ENCODE data around the gene DDX59. TPM values are rescaled to one million over a fixed set of nuclear protein-coding genes. Genes with fewer than 3 reads are reported as not detected.

DDX59 gene
- total and polyA plus RNA-seq, 8 donors: 12.1 to 23.9 (median 21.0) TPM

DNA sequence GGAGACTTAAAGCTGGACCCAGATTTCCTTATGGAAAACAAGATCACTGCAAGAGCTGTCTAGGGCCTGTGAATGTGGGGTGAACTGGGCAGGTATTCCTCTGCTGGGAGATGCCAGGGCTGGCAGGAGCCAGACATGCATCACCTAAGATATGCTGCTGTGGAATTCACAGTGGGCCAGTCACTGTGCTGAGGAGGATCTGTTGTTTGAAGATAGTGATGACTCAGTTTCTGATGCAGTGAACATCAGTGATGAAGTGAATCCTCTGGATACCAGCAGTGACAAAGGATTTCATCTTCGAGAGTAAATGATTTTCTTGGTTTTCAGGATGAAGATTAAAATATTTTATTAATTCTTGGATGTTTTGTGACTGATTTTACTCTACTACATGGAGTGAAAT is 39.1 kb upstream of the DDX59 start:
- TF ChIP-seq EP300 (IDR thresholded peaks at IDR 0.05) (no peak), POLR2AphosphoS5 (IDR thresholded peaks at IDR 0.05) (no peak), POLR2A (IDR thresholded peaks at IDR 0.05) (no peak)
- TF ChIP-seq, protein P1, sequence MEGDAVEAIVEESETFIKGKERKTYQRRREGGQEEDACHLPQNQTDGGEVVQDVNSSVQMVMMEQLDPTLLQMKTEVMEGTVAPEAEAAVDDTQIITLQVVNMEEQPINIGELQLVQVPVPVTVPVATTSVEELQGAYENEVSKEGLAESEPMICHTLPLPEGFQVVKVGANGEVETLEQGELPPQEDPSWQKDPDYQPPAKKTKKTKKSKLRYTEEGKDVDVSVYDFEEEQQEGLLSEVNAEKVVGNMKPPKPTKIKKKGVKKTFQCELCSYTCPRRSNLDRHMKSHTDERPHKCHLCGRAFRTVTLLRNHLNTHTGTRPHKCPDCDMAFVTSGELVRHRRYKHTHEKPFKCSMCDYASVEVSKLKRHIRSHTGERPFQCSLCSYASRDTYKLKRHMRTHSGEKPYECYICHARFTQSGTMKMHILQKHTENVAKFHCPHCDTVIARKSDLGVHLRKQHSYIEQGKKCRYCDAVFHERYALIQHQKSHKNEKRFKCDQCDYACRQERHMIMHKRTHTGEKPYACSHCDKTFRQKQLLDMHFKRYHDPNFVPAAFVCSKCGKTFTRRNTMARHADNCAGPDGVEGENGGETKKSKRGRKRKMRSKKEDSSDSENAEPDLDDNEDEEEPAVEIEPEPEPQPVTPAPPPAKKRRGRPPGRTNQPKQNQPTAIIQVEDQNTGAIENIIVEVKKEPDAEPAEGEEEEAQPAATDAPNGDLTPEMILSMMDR (IDR thresholded peaks at IDR 0.05): no peak
- intact Hi-C loops (cut with DNase I; ENCODE audit: low total_unique reads): no loop called here
- WGBS, 5 donors: 81 to 97% (median 85%) methylated on average over 1 of the region's 1 CpG
- Histone ChIP-seq H3K4me1 (no peaks in the 10 kb centered on the region), H3K9me3 (no peaks in the 10 kb centered on the region), H3K27me3 (no peaks in the 10 kb centered on the region), H3K27ac (no peak overlapping the region), H3K4me3 (no peak overlapping the region), H3K36me3 (no peaks in the 10 kb centered on the region)
- DNase-seq: no peak

GRCh38 chr1:200708161-200708560 is 38.5 kb upstream of the DDX59 start:
- DNase-seq: no peak
- intact Hi-C loops (cut with DNase I; ENCODE audit: low total_unique reads): no loop called here
- TF ChIP-seq POLR2AphosphoS5 (IDR thresholded peaks at IDR 0.05) (no peak), POLR2A (IDR thresholded peaks at IDR 0.05) (no peak), EP300 (IDR thresholded peaks at IDR 0.05) (no peak)
- TF ChIP-seq, protein P1 (IDR thresholded peaks at IDR 0.05): no peak
- Histone ChIP-seq H3K9me3 (no peaks in the 10 kb centered on the region), H3K27me3 (no peaks in the 10 kb centered on the region), H3K27ac (no peak overlapping the region), H3K4me1 (no peaks in the 10 kb centered on the region), H3K36me3 (no peaks in the 10 kb centered on the region), H3K4me3 (no peak overlapping the region)

GRCh38 chr1:200707116-200707515 is 37.4 kb upstream of the DDX59 start:
- intact Hi-C loops (cut with DNase I; ENCODE audit: low total_unique reads): no loop called here
- Histone ChIP-seq H3K9me3 (no peaks in the 10 kb centered on the region), H3K4me3 (no peak overlapping the region), H3K27ac (no peak overlapping the region), H3K36me3 (no peaks in the 10 kb centered on the region), H3K4me1 (no peaks in the 10 kb centered on the region), H3K27me3 (no peaks in the 10 kb centered on the region)
- TF ChIP-seq POLR2AphosphoS5 (IDR thresholded peaks at IDR 0.05): no peak
- no peak for TF ChIP-seq POLR2A (IDR thresholded peaks at IDR 0.05)
- TF ChIP-seq, protein P1 (IDR thresholded peaks at IDR 0.05): no peak
- TF ChIP-seq EP300 (IDR thresholded peaks at IDR 0.05): no peak
- DNase-seq: no peak
- WGBS, 5 donors: 90 to 95% (median 93%) methylated on average over 5 of the region's 5 CpGs

- WGBS, 5 donors: 57 to 79% (median 64%) methylated on average over 4 of the region's 4 CpGs
- Histone ChIP-seq H3K4me1 (no peaks in the 10 kb centered on the region), H3K9me3 (no peaks in the 10 kb centered on the region), H3K4me3 (no peak overlapping the region), H3K27ac (no peak overlapping the region), H3K27me3 (no peaks in the 10 kb centered on the region), H3K36me3 (no peaks in the 10 kb centered on the region)
- DNase-seq: no peak
- intact Hi-C loops (cut with DNase I; ENCODE audit: low total_unique reads): no loop called here
- TF ChIP-seq POLR2A (IDR thresholded peaks at IDR 0.05): no peak
- TF ChIP-seq EP300 (IDR thresholded peaks at IDR 0.05): no peak
- TF ChIP-seq, protein P1 (IDR thresholded peaks at IDR 0.05): no peak
- TF ChIP-seq POLR2AphosphoS5 (IDR thresholded peaks at IDR 0.05): no peak
Measured at GRCh38 chr1:200706111-200706814, 36.6 kb upstream of the DDX59 start.

All from stomach (tissue), 9 donors.